GM23338 (cell line): ENCODE data around the gene DUSP1. TPM values are rescaled to one million over a fixed set of nuclear protein-coding genes. Genes with fewer than 3 reads are reported as not detected.

Source experiments
- ATAC-seq: fragments of 200-7000 bp; cut with Tn5 transposase; 3 replicates; pipeline ENCODE4 v1.9.1; 2020
- DNase-seq: peaks from one replicate; pipeline ENCODE4 v3.0.0-alpha.2; 2015; ENCODE audit warnings: low spot score
- H2AFZ ChIP-seq: fragments of 200-600 bp; sonication (generic); 2 replicates; pipeline ENCODE4 v1.8.0; 2016; ENCODE audit warnings: antibody characterized with exemption, mild to moderate bottlenecking, moderate library complexity
- H3F3A ChIP-seq: fragments of 200-600 bp; sonication (generic); replicated peaks from 2 replicates; pipeline ENCODE4 v1.8.0; 2017; ENCODE audit warnings: antibody characterized with exemption, mixed run types, low read depth
- H3K27ac ChIP-seq: fragments of 200-600 bp; sonication (generic); 2 replicates; pipeline ENCODE4 v1.6.1; 2016; ENCODE audit warnings: low read depth
- H3K27me3 ChIP-seq: fragments of 200-600 bp; sonication (generic); 2 replicates; pipeline ENCODE4 v1.8.0; 2016; ENCODE audit warnings: mild to moderate bottlenecking, mixed run types, moderate library complexity; ENCODE audit not compliant: insufficient read depth
- H3K36me3 ChIP-seq: fragments of 200-600 bp; sonication (generic); 2 replicates; pipeline ENCODE4 v1.8.0; 2016; ENCODE audit warnings: mild to moderate bottlenecking; ENCODE audit not compliant: insufficient read depth
- H3K4me1 ChIP-seq: fragments of 200-600 bp; sonication (generic); 2 replicates; pipeline ENCODE4 v1.8.0; 2016; ENCODE audit warnings: mild to moderate bottlenecking, moderate library complexity; ENCODE audit not compliant: insufficient read depth
- H3K4me2 ChIP-seq: fragments of 200-600 bp; sonication (generic); 2 replicates; pipeline ENCODE4 v1.7.1; 2017; ENCODE audit warnings: mixed run types
- H3K4me3 ChIP-seq: fragments of 200-600 bp; sonication (generic); 2 replicates; pipeline ENCODE4 v1.6.1; 2016; ENCODE audit warnings: mixed run types
- H3K79me2 ChIP-seq: fragments of 200-600 bp; sonication (generic); replicated peaks from 2 replicates; pipeline ENCODE4 v1.8.0; 2017; ENCODE audit warnings: mild to moderate bottlenecking; ENCODE audit not compliant: insufficient read depth
- H3K9me2 ChIP-seq: fragments of 200-600 bp; sonication (generic); 2 replicates; pipeline ENCODE4 v1.8.0; 2017; ENCODE audit not compliant: insufficient read depth
- H4K20me1 ChIP-seq: fragments of 200-600 bp; sonication (generic); replicated peaks from 2 replicates; pipeline ENCODE4 v1.8.0; 2017; ENCODE audit warnings: mild to moderate bottlenecking; ENCODE audit not compliant: insufficient read depth
- H3K27ac Mint-ChIP-seq: 2 replicates; pipeline ENCODE4 v1.8.0; 2020; ENCODE audit warnings: inconsistent platforms, mild to moderate bottlenecking, moderate library complexity, mixed read lengths
- H3K27me3 Mint-ChIP-seq: 3 replicates; pipeline ENCODE4 v1.8.0; 2022; ENCODE audit warnings: low read depth, mild to moderate bottlenecking, moderate library complexity, mixed read lengths, inconsistent platforms; ENCODE audit not compliant: insufficient read depth, poor library complexity
- H3K36me3 Mint-ChIP-seq: 3 replicates; pipeline ENCODE4 v1.8.0; 2021; ENCODE audit warnings: low read depth, mild to moderate bottlenecking, inconsistent platforms, moderate library complexity, mixed read lengths
- H3K4me1 Mint-ChIP-seq: 3 replicates; pipeline ENCODE4 v1.8.0; 2020; ENCODE audit warnings: mild to moderate bottlenecking, inconsistent platforms, mixed read lengths
- H3K4me3 Mint-ChIP-seq: 3 replicates; pipeline ENCODE4 v1.8.0; 2021; ENCODE audit warnings: moderate library complexity, mild to moderate bottlenecking, inconsistent platforms, mixed read lengths
- H3K9me3 Mint-ChIP-seq: 3 replicates; pipeline ENCODE4 v1.8.0; 2020; ENCODE audit warnings: moderate library complexity, mild to moderate bottlenecking, inconsistent platforms, mixed read lengths
- EZH2 ChIP-seq: fragments of 200-600 bp; sonication (generic); IDR thresholded peaks from one replicate; pipeline ENCODE4 v1.8.0; 2017; ENCODE audit warnings: antibody characterized with exemption, mild to moderate bottlenecking, low read depth; ENCODE audit not compliant: unreplicated experiment
- NANOG ChIP-seq: IDR thresholded peaks from 2 replicates; pipeline ENCODE4 v1.6.1; 2016; ENCODE audit warnings: antibody characterized with exemption, borderline replicate concordance
- REST ChIP-seq: IDR thresholded peaks from one replicate; pipeline ENCODE4 v1.6.1; 2018; ENCODE audit warnings: antibody characterized with exemption; ENCODE audit not compliant: unreplicated experiment
- ZNF114 ChIP-seq: fragments of 250-450 bp; sonication (Bioruptor Pico); IDR thresholded peaks from 2 replicates; pipeline ENCODE4 v1.5.0; 2020; ENCODE audit warnings: mild to moderate bottlenecking, moderate library complexity
- ZNF331 ChIP-seq: fragments of 250-450 bp; sonication (Bioruptor Pico); IDR thresholded peaks from 2 replicates; pipeline ENCODE4 v1.5.0; 2020; ENCODE audit warnings: low read depth, mild to moderate bottlenecking, moderate library complexity
- ZNF462 ChIP-seq: fragments of 250-450 bp; sonication (Bioruptor Pico); IDR thresholded peaks from 2 replicates; pipeline ENCODE4 v1.5.0; 2020; ENCODE audit warnings: mild to moderate bottlenecking, moderate library complexity
- polyA plus RNA-seq: library from polyadenylated mRNA; unstranded; fragments of >200 nt; fragmentation: Nextera tagmentation; extraction: Ambion mirVana; gene quantifications from 2 replicates; pipeline ENCODE4 v1.2.1, GENCODE V29; 2016
- total RNA-seq: library from RNA; depleted of rRNA; stranded (reverse); fragments of >200 nt; shearing (Covaris generic); gene quantifications from 2 replicates; pipeline ENCODE4 v1.2.3, GENCODE V29; 2014
- TF ChIP-seq, protein P1 (sequence below): IDR thresholded peaks from 2 replicates; pipeline ENCODE4 v1.6.1; 2016; ENCODE audit warnings: antibody characterized with exemption
- TF ChIP-seq, protein P2 (sequence below), 2 experiments: fragments of 200-600 bp in 1 of 2; sonication (generic) in 1 of 2; conservative IDR thresholded peaks; 2 replicates each; pipeline versions ENCODE4 v1.5.1 to v1.6.1; 2016 to 2017; ENCODE audit warnings: antibody characterized with exemption in 2 of 2, low read depth in 2 of 2, mild to moderate bottlenecking in 2 of 2, moderate library complexity in 1 of 2

DUSP1 gene
- total and polyA plus RNA-seq, 2 experiments from 2014 or later, result 9.7 to 17.2 TPM

DNA sequence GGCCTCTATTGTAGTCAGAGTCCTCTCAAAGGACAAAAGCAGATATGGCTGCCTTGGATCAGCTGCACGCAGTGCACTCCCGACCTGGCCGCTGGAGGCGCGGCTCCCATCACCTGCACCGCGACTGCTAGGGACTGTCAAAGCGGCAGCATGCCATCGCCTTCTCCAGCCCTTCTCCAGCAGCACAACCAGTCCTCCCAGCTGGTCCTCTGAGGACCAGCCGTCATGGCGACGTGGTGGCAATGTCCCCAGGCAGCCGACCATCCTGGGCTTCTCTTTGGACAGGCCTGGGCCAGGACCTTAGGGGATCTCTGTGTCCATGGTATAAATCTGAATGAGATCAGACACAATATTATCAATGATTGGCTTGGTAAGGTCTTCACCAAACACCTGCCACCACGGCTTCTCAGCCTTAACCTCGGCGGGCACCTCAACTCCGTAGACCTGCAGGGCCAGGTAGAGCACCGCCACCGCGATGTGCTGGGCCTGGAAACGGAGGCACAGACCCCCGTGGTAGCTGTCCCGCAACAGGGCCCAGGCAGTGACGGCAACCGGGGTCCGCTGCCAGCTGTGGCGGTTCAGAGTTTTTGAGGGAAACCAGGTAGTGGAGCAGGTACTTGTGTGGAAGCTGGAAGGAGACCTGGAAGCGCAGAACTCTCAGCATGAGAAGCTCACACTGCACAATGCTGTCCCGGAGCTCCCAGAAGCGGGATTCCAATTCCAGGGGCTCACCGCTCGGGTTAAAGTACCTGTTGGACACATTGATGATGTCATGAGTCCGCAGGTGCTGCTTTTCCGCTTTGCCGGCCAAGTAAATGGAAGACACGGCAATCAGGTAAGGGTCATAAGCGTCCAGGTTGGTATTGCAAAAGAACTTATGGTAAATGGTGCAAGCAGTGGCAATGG lies 8.5 kb downstream of the DUSP1 start (continued):
- TF ChIP-seq, protein P1, sequence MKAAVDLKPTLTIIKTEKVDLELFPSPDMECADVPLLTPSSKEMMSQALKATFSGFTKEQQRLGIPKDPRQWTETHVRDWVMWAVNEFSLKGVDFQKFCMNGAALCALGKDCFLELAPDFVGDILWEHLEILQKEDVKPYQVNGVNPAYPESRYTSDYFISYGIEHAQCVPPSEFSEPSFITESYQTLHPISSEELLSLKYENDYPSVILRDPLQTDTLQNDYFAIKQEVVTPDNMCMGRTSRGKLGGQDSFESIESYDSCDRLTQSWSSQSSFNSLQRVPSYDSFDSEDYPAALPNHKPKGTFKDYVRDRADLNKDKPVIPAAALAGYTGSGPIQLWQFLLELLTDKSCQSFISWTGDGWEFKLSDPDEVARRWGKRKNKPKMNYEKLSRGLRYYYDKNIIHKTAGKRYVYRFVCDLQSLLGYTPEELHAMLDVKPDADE, result no peak
- TF ChIP-seq ZNF114 (CRISPR knock-in tag), result no peak
- no peak for TF ChIP-seq ZNF331 (CRISPR knock-in tag)
- no peak for TF ChIP-seq REST

- Histone ChIP-seq H3K4me2 (no peak overlapping the region), H3F3A (no peaks in the 10 kb centered on the region; the same call in 1 of the 2 replicates), H3K9me2 (no peaks in the 10 kb centered on the region), H3K27me3 (no peaks in the 10 kb centered on the region; the same call in 1 of the 2 replicates), H3K27ac (no peak overlapping the region), H4K20me1 (no peaks in the 10 kb centered on the region; the same call in 1 of the 2 replicates), H2AFZ (no peak overlapping the region), H3K4me1 (no peaks in the 10 kb centered on the region), H3K4me3 (no peak overlapping the region), H3K36me3 (no peaks in the 10 kb centered on the region), H3K79me2 (no peaks in the 10 kb centered on the region)
- Mint-ChIP-seq H3K27me3 (no peaks in the 10 kb centered on the region), H3K27ac (no peak overlapping the region), H3K4me3 (no peak overlapping the region), H3K4me1 (peaks cover 22% of the 10 kb centered on the region), H3K36me3 (no peaks in the 10 kb centered on the region), H3K9me3 (no peaks in the 10 kb centered on the region)
- TF ChIP-seq, protein P2, sequence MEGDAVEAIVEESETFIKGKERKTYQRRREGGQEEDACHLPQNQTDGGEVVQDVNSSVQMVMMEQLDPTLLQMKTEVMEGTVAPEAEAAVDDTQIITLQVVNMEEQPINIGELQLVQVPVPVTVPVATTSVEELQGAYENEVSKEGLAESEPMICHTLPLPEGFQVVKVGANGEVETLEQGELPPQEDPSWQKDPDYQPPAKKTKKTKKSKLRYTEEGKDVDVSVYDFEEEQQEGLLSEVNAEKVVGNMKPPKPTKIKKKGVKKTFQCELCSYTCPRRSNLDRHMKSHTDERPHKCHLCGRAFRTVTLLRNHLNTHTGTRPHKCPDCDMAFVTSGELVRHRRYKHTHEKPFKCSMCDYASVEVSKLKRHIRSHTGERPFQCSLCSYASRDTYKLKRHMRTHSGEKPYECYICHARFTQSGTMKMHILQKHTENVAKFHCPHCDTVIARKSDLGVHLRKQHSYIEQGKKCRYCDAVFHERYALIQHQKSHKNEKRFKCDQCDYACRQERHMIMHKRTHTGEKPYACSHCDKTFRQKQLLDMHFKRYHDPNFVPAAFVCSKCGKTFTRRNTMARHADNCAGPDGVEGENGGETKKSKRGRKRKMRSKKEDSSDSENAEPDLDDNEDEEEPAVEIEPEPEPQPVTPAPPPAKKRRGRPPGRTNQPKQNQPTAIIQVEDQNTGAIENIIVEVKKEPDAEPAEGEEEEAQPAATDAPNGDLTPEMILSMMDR (conservative IDR thresholded peaks at IDR 0.05; ENCODE audit: low read depth in 2 of 2), result no peak
- TF ChIP-seq, protein P1, result no peak
- TF ChIP-seq EZH2, result no peak
- TF ChIP-seq NANOG, result no peak
- TF ChIP-seq ZNF462, result no peak
- DNase-seq (no peak), ATAC-seq (no peak)
These were observed 10.0 kb downstream of the DUSP1 start for GRCh38 chr5:172760959-172761358.
